Peyer's patch (tissue), 4 donors: ENCODE results near the gene CAPN5. TPM values are rescaled to one million over a fixed set of nuclear protein-coding genes. Genes with fewer than 3 reads are reported as not detected.

Experiments
- DNase-seq, 3 donors: peaks; one replicate each; pipeline ENCODE4 v3.0.0-alpha.2; 2017 to 2019
- H3K27ac ChIP-seq, 4 donors: fragments of 200-600 bp; sonication (generic); one replicate each; pipeline ENCODE4 v1.5.1; 2016 to 2019
- H3K27me3 ChIP-seq, 2 donors: fragments of 200-600 bp; sonication (generic); one replicate each; pipeline ENCODE4 v1.5.1; 2019
- H3K36me3 ChIP-seq, 3 donors: fragments of 200-600 bp; sonication (generic); one replicate each; pipeline ENCODE4 v1.5.1; 2016 to 2019
- H3K4me1 ChIP-seq, 4 donors: fragments of 200-600 bp; sonication (generic); one replicate each; pipeline ENCODE4 v1.5.1; 2016 to 2019
- H3K4me3 ChIP-seq, 4 donors: fragments of 200-600 bp; sonication (generic); 1 replicate in 3 of 4; 2 replicates in 1 of 4; pipeline ENCODE4 v1.5.1; 2016 to 2019; ENCODE audit warnings: mild to moderate bottlenecking in 1 of 4
- H3K9me3 ChIP-seq, 4 donors: fragments of 200-600 bp; sonication (generic); one replicate each; pipeline ENCODE4 v1.5.1; 2016 to 2019; ENCODE audit warnings: mild to moderate bottlenecking in 1 of 4
- CTCF ChIP-seq, 6 experiments: fragments of 450-650 bp in 4 of 6; fragments of 200-600 bp in 2 of 6; sonication (generic) in 1 of 6; IDR thresholded peaks; one replicate each; pipeline ENCODE4 v1.5.1; 2017 to 2019; ENCODE audit warnings: antibody characterized with exemption in 6 of 6, mild to moderate bottlenecking in 3 of 6, moderate library complexity in 1 of 6
- POLR2A ChIP-seq, 2 donors: fragments of 450-650 bp; IDR thresholded peaks; one replicate each; pipeline ENCODE4 v1.5.1; 2017; ENCODE audit warnings: antibody characterized with exemption in 2 of 2, mild to moderate bottlenecking in 2 of 2, moderate library complexity in 2 of 2
- total RNA-seq, 4 donors: library from RNA; depleted of rRNA; stranded (reverse); fragments of >200 nt; gene quantifications; one replicate each; pipeline ENCODE4 v1.1.0, GENCODE V29; 2016

Gene CAPN5
- total RNA-seq, 4 donors from 2014 or later: 75.9 to 203 (median 162) TPM

DNA sequence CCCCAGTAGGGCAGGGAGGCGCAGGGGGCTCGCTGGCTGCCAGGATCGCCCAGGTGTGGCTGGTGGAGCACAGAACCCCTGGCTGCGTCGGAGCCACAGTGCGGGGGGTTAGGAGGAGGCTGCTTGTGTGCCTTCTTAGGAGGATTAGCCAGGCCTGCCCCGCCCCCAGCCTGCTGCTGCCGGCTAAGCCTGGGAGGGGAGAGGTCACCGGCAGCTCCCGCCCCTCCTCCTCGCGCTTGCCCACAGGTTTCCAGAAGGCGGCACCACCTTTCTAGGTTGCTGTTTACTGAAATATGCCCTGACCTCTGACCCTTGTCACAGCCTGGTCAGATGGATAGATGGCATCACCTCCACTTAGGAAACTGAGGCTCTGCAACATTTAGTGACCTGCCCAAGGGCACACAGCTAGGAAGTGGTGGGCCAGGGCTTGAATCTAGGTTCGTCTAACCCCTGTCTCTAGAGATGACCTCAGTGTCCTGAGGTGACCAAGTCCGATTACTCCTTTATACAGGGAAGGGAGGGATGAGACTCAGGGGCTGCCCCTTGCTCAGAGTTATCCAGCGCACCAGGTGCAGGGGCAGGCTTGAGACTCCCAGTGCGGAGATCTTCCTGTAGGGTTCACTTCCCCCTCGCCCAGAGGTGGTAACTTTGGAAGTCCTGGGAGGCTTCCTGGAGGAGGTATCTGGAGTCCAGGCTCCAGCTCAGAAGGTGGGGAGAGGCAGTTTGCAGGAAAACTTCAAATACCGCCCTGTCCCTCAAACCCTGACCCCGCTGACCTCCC lies 105.3 kb downstream of the CAPN5 start:
- Histone ChIP-seq H3K4me1 (no peaks in the 10 kb centered on the region), H3K4me3 (no peak overlapping the region), H3K27me3 (no peaks in the 10 kb centered on the region), H3K36me3 (no peaks in the 10 kb centered on the region), H3K27ac (no peak overlapping the region), H3K9me3 (no peaks in the 10 kb centered on the region)
- TF ChIP-seq CTCF (IDR thresholded peaks at IDR 0.05): no peak
- TF ChIP-seq POLR2A (IDR thresholded peaks at IDR 0.05): no peak
- no peak for DNase-seq

GRCh38 chr11:77172666-77172982 lies 105.9 kb downstream of the CAPN5 start:
- DNase-seq: no peak
- H3K4me1 ChIP-seq: no peaks in the 10 kb centered on the region
- H3K27ac ChIP-seq: no peak overlapping the region
- no peaks in the 10 kb centered on the region for H3K27me3 ChIP-seq
- TF ChIP-seq CTCF (IDR thresholded peaks at IDR 0.05): no peak
- TF ChIP-seq POLR2A (IDR thresholded peaks at IDR 0.05): no peak
- H3K36me3 ChIP-seq: no peaks in the 10 kb centered on the region
- no peak overlapping the region for H3K4me3 ChIP-seq
- no peaks in the 10 kb centered on the region for H3K9me3 ChIP-seq

DNA sequence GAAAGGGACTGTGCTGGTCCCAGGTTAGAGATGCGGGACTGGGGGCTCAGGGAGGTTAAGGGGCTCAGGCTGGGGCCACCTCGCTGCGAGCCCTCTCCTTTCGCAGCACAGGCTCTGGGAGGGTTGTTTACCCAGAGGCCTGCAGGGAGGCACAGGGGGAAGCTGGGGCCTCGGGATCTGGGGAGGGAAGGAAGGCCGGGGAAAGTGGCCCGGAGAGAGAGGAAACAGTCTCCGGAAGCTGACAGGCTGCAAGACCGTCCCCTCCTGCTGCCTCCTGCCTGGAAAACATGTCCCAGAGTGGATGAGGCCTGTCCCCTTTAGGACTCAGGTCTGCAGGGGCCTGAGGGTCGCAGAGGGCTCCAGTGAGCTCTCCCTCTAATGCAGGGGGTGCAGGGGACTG lies 106.7 kb downstream of the CAPN5 start:
- Histone ChIP-seq H3K27ac (no peak overlapping the region), H3K4me3 (no peak overlapping the region), H3K36me3 (no peaks in the 10 kb centered on the region), H3K4me1 (no peaks in the 10 kb centered on the region), H3K9me3 (no peaks in the 10 kb centered on the region), H3K27me3 (no peaks in the 10 kb centered on the region)
- no peak for TF ChIP-seq CTCF (IDR thresholded peaks at IDR 0.05)
- DNase-seq: no peak

- no peak for DNase-seq
Measured at GRCh38 chr11:77174559-77174958, 107.8 kb downstream of the CAPN5 start.

DNA sequence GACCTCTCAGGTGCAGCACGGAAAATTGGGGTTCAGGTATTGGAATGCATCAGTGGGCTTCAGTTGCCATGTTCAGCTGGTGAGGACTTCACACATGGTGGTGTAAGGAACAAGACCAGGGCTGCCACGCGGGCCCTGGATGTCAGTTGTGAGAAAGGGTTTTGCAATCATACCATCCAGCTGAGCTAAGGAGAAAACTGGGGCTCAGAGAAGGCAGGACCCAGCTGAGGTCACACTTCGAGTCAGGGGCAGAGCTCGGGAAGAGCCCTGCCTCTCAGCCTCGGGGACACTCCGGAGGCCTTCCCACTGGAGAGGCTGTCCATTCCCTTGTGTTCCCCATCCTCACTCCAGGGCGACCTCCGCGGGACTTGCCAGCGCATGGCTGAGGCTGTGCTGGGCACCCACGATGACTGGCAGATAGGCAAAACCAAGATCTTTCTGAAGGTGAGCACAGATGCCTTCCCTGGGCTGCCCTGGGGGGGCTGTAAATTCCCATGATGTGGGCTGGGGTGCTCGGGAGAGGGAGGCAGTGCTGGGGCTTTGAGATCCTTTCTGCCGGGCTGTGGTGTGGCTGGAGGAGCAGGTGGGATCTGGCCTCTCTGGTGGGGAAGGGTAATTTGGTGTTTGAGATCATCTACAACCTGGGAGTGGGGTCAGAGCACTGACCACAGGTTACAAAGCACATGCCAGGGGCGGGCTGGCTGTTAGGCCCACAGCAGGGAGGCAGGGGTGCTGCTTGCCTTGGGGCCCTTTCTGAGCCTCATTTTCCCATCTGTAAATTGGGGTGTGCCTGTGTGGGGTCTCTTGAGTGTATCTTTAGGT lies 108.5 kb downstream of the CAPN5 start:
- Histone ChIP-seq H3K4me3 (no peak overlapping the region), H3K4me1 (no peaks in the 10 kb centered on the region), H3K36me3 (no peaks in the 10 kb centered on the region), H3K27ac (no peak overlapping the region), H3K9me3 (no peaks in the 10 kb centered on the region), H3K27me3 (no peaks in the 10 kb centered on the region)
- no peak for TF ChIP-seq CTCF (IDR thresholded peaks at IDR 0.05)
- TF ChIP-seq POLR2A (IDR thresholded peaks at IDR 0.05): no peak
- no peak for DNase-seq

More at GRCh38 chr11:77174559-77174958, 107.8 kb downstream of the CAPN5 start:
- H3K4me1 ChIP-seq: no peaks in the 10 kb centered on the region
- H3K27ac ChIP-seq: no peak overlapping the region
- H3K4me3 ChIP-seq: no peak overlapping the region
- H3K9me3 ChIP-seq: no peaks in the 10 kb centered on the region
- TF ChIP-seq POLR2A (IDR thresholded peaks at IDR 0.05) (no peak), CTCF (IDR thresholded peaks at IDR 0.05) (no peak)
- no peaks in the 10 kb centered on the region for H3K27me3 ChIP-seq
- H3K36me3 ChIP-seq: no peaks in the 10 kb centered on the region

Other genes with a start within 250 kb of the CAPN5 start
- 10 to 100 TPM; 13.2 to 25.5 (median 19.8) TPM for gene ACER3, start 206.1 kb upstream of the CAPN5 start, total RNA-seq
- 10 to 100 TPM in 3 of 4 donors, 1 to 10 TPM in 1; 5.0 to 76.4 (median 26.2) TPM for gene B3GNT6, start 32.6 kb upstream of the CAPN5 start, total RNA-seq
- gene OMP, start 35.9 kb downstream of the CAPN5 start, total RNA-seq: 10 to 100 TPM; 11.2 to 44.3 (median 21.3) TPM
- gene MYO7A, start 61.3 kb downstream of the CAPN5 start, total RNA-seq: 10 to 100 TPM in 1 of 4 donors, 1 to 10 TPM in 3; 6.1 to 15.7 (median 7.1) TPM
- gene GDPD4, start 234.7 kb downstream of the CAPN5 start, total RNA-seq: not detected